Immature natural killer cell (primary cell): Measurements from ENCODE around the gene C13orf42. TPM values are rescaled to one million over a fixed set of nuclear protein-coding genes. Genes with fewer than 3 reads are reported as not detected.
"Not testable (repeated sequence)": the region's sequence is repeated elsewhere in the genome, so short reads cannot be mapped to it uniquely, and the experiment has no call there.

Experiments
- DNase-seq, 3 donors: peaks; one replicate each; pipeline ENCODE4 v3.0.0; 2022; ENCODE audit warnings: mixed read lengths in 1 of 3
- H3K27ac Mint-ChIP-seq, 6 donors: one replicate each; pipeline ENCODE4 v1.8.0; 2020; ENCODE audit warnings: mixed read lengths in 6 of 6, mild to moderate bottlenecking in 5 of 6, inconsistent platforms in 4 of 6, moderate library complexity in 3 of 6
- H3K27me3 Mint-ChIP-seq, 3 donors: one replicate each; pipeline ENCODE4 v1.8.0; 2020 to 2021; ENCODE audit warnings: low read depth in 3 of 3, mild to moderate bottlenecking in 3 of 3, mixed read lengths in 3 of 3, moderate library complexity in 3 of 3, inconsistent platforms in 1 of 3
- H3K36me3 Mint-ChIP-seq, 3 donors: one replicate each; pipeline ENCODE4 v1.8.0; 2020; ENCODE audit warnings: mixed read lengths in 3 of 3, inconsistent platforms in 2 of 3, mild to moderate bottlenecking in 2 of 3
- H3K4me1 Mint-ChIP-seq, 2 donors: one replicate each; pipeline ENCODE4 v1.8.0; 2020; ENCODE audit warnings: inconsistent platforms in 2 of 2, mild to moderate bottlenecking in 2 of 2, mixed read lengths in 2 of 2, moderate library complexity in 1 of 2
- H3K4me3 Mint-ChIP-seq, 5 donors: one replicate each; pipeline ENCODE4 v1.8.0; 2020; ENCODE audit warnings: mild to moderate bottlenecking in 5 of 5, mixed read lengths in 5 of 5, inconsistent platforms in 3 of 5, moderate library complexity in 3 of 5
- H3K9me3 Mint-ChIP-seq, 6 donors: one replicate each; pipeline ENCODE4 v1.8.0; 2020; ENCODE audit warnings: mild to moderate bottlenecking in 6 of 6, mixed read lengths in 6 of 6, inconsistent platforms in 4 of 6, moderate library complexity in 3 of 6
- polyA plus RNA-seq, 3 donors: library from polyadenylated mRNA; unstranded; fragments of 300-500 nt; fragmentation: Illumina TruSeq; gene quantifications; one replicate each; pipeline ENCODE4 v1.2.3, GENCODE V29; 2021

The C13orf42 gene
- polyA plus RNA-seq, 3 donors from 2014 or later: not detected

- no peak overlapping the region for H3K27ac Mint-ChIP-seq
- no peak overlapping the region for H3K4me3 Mint-ChIP-seq
- DNase-seq: no peak
- H3K36me3 Mint-ChIP-seq: no peaks in the 10 kb centered on the region
- peaks cover 6 to 11% (median 9%) of the 10 kb centered on the region in 3 donors for H3K27me3 Mint-ChIP-seq
- H3K4me1 Mint-ChIP-seq: no peaks in the 10 kb centered on the region
- H3K9me3 Mint-ChIP-seq: no peaks in the 10 kb centered on the region
Observed at GRCh38 chr13:51146667-51147066, 35.6 kb upstream of the C13orf42 start.

DNA sequence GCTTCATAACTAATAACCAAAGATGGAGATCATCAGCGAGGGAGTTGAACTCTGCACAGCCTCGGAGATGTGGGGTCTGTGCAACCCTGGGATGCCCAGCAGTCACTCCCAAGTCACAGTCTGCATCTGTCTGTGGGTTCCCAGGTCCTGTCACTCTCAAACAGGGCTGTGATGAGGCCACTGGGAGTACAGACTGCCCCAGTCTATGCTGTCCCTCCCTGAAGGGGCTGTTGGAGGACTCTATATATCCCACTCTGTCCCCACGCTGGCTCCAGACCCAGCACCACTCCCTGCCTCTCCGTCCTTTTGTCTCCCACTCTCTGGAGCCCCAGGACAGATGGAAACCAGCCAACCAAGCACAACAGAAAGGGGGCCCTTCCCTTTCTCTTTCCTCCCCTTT lies 26.2 kb upstream of the C13orf42 start:
- Mint-ChIP-seq H3K27me3 (peaks cover 0 to 6% (median 3%) of the 10 kb centered on the region in 3 donors), H3K27ac (no peak overlapping the region), H3K36me3 (peaks cover 0 to 3% (median 0%) of the 10 kb centered on the region in 3 donors), H3K9me3 (peaks cover 0 to 2% (median 0%) of the 10 kb centered on the region in 6 donors), H3K4me1 (no peaks in the 10 kb centered on the region), H3K4me3 (no peak overlapping the region)
- DNase-seq: no peak

DNA sequence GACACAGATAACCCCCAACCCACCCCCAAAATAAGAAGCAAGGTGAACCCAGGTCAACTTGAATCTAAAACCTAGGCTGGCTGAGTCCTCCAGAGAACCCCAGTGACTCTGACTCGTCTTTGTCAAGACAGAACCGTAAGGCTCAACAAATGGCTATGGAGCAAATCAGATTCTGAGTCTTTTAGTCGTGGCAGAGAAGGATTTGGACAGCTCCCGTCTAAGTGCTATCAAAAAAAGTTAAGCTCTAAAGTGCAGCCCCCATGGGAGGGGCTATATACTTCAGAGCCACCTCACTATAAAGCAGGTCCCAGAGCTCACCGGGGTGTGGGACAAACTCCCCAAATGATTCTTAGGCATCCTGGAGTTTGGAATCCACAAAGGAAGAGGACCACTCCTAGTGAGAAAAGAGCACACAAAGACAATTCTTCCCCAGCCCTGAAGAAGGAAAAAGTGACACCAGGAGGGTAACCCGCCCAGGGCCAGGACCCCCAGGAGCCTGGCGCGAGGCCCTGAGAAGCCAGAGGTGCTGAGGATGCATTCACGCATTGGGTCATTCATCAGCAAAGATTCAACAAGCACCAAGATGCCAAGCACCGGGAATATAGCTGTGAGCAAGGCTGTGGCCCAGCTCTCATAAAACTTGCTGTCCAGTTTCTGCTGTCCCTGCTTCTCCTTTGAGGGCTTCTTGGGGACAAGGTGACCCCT lies 25.4 kb upstream of the C13orf42 start:
- Mint-ChIP-seq H3K4me3 (no peak overlapping the region), H3K27me3 (peaks cover 0 to 6% (median 1%) of the 10 kb centered on the region in 3 donors), H3K36me3 (peaks cover 0 to 3% (median 0%) of the 10 kb centered on the region in 3 donors), H3K4me1 (no peaks in the 10 kb centered on the region), H3K27ac (no peak overlapping the region), H3K9me3 (peaks cover 0 to 2% (median 0%) of the 10 kb centered on the region in 6 donors)
- DNase-seq: no peak

GRCh38 chr13:51134763-51135365 lies 23.8 kb upstream of the C13orf42 start:
- Mint-ChIP-seq H3K36me3 (peaks cover 0 to 3% (median 0%) of the 10 kb centered on the region in 3 donors), H3K4me1 (no peaks in the 10 kb centered on the region), H3K27ac (no peak overlapping the region), H3K27me3 (peaks cover 0 to 6% (median 0%) of the 10 kb centered on the region in 3 donors), H3K4me3 (no peak overlapping the region), H3K9me3 (peaks cover 0 to 2% (median 0%) of the 10 kb centered on the region in 6 donors)
- no peak for DNase-seq

DNA sequence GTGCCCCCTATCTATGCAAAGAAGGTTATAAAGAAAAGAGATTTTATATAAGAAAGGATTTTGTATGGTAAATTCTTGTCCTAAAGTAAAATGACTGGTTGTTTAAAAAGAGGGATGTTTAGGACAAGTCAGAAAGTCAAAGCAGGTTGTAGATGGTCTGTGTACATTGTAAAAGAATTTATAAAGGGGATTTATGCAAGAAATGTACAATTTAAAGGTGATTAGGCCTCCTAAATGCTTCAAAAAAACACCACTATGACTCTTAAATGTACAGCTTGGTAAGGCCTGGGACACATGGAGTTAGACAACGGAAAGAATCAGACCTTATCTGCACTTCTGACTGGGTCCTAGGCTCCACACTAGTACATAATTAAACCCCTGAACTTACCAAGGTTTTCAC lies 19.3 kb upstream of the C13orf42 start:
- H3K36me3 Mint-ChIP-seq: no peaks in the 10 kb centered on the region
- no peaks in the 10 kb centered on the region for H3K4me1 Mint-ChIP-seq
- no peak overlapping the region for H3K4me3 Mint-ChIP-seq
- H3K27me3 Mint-ChIP-seq: no peaks in the 10 kb centered on the region
- H3K27ac Mint-ChIP-seq: no peak overlapping the region
- peaks cover 0 to 2% (median 0%) of the 10 kb centered on the region in 6 donors for H3K9me3 Mint-ChIP-seq
- no peak for DNase-seq

- H3K4me3 Mint-ChIP-seq: no peak overlapping the region
- no peaks in the 10 kb centered on the region for H3K36me3 Mint-ChIP-seq
- H3K27me3 Mint-ChIP-seq: peaks cover 2 to 3% (median 3%) of the 10 kb centered on the region in 3 donors
- H3K27ac Mint-ChIP-seq: no peak overlapping the region
- no peaks in the 10 kb centered on the region for H3K9me3 Mint-ChIP-seq
- no peaks in the 10 kb centered on the region for H3K4me1 Mint-ChIP-seq
- peak in 2 of 3 donors; percentile 14 to 25 for DNase-seq
Observed at GRCh38 chr13:51125495-51126226, 14.6 kb upstream of the C13orf42 start.

DNA sequence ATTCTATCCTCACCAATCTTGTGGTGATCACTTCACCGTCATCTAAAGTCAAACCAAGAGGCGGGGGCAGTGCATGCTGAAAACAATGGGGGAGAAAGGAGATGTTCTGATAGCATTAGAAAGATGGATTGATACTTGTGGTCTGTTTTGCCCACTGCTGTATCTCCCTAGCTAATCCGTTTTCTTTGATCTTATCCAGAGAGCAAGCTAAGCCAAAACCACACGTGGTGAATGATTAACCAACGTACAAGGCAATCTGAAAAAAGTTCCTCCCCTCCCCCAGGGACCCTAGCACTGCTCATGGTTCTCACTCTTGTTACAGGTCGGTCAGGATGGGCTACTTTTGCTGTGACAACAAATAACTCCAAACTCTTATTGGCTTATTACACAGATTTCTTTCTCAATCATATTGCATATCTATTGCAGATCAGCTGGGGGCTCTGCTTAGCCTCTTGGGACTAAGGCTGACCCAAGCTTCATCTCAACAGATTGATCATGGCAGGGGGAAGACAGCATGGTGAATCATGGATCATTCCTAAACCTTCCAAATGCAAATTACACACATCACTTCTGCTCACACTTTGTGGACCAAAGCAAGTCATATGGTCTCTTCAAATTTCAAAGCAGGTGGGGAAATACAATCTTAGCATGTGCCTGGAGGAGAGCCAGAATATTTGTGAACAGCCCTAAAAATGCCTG lies 11.9 kb upstream of the C13orf42 start:
- H3K27ac Mint-ChIP-seq: no peak overlapping the region
- DNase-seq: no peak

DNA sequence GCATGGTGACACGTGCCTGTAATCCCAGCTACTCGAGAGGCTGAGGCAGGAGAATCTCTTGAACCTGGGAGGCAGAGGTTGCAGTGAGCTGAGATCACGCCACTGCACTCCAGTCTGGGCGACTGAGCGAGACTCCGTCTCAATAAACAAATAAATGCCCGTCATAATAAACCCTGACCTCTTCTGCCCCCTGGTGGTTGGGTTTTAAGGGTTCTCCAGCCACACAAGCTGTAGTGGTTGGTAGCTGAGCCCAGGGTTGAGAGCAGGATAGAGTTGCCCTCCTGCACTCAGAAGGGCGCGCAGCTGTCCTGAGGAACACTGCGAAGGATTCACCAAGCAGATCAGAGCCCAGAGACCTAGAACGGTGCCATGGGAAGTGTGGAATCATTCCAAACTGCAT lies 9.8 kb upstream of the C13orf42 start:
- H3K27ac Mint-ChIP-seq, H3K36me3 Mint-ChIP-seq, H3K9me3 Mint-ChIP-seq, H3K4me3 Mint-ChIP-seq, H3K4me1 Mint-ChIP-seq: not testable (repeated sequence)
- H3K27me3 Mint-ChIP-seq: peaks cover 2 to 11% (median 3%) of the 10 kb centered on the region in 3 donors
- DNase-seq: peak in 1 of 3 donors; percentile 2

More for the DNA sequence above, 11.9 kb upstream of the C13orf42 start:
- Mint-ChIP-seq H3K4me1 (no peaks in the 10 kb centered on the region), H3K36me3 (no peaks in the 10 kb centered on the region), H3K27me3 (peaks cover 2 to 3% (median 3%) of the 10 kb centered on the region in 3 donors), H3K4me3 (no peak overlapping the region), H3K9me3 (no peaks in the 10 kb centered on the region)

DNA sequence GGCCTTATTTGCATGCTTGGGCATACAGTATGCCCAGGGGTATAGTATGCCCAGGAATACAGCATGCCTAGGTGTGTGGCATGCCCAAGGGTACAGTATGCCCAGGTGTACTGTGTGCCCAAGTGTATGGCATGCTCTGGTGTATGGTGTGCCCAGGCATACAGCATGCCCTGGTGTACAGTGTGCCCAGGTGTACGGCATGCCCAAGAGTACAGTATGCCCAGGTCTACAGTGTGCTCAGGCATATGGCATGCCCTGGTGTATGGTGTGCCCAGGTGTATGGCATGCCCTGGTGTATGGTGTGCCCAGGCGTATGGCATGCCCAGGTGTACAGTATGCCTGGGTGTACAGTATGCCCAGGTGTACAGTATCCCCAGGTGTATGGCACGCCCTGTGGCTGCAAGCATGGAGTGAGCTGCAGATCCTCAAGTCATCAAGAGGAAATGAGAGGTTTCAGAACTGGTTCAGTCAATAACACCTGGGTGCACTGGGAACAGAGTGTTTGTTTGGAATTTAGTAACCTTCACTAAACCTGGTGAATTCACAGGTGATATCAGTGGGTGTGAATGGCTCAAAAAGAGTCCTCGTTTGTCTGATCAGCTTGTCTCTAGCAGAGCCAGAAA lies 7.8 kb upstream of the C13orf42 start:
- no peaks in the 10 kb centered on the region for H3K36me3 Mint-ChIP-seq
- H3K27ac Mint-ChIP-seq: no peak overlapping the region
- H3K27me3 Mint-ChIP-seq: peaks cover 2 to 10% (median 2%) of the 10 kb centered on the region in 3 donors
- no peak overlapping the region for H3K4me3 Mint-ChIP-seq
- H3K4me1 Mint-ChIP-seq: no peaks in the 10 kb centered on the region
- DNase-seq: no peak
- H3K9me3 Mint-ChIP-seq: peaks cover 0 to 3% (median 0%) of the 10 kb centered on the region in 6 donors

- Mint-ChIP-seq H3K4me1 (no peaks in the 10 kb centered on the region), H3K27ac (no peak overlapping the region), H3K9me3 (peaks cover 0 to 3% (median 0%) of the 10 kb centered on the region in 6 donors), H3K27me3 (peaks cover 0 to 9% (median 3%) of the 10 kb centered on the region in 3 donors), H3K4me3 (no peak overlapping the region), H3K36me3 (no peaks in the 10 kb centered on the region)
- DNase-seq: no peak
Observed at GRCh38 chr13:51113969-51114368, 2.9 kb upstream of the C13orf42 start.

GRCh38 chr13:51113186-51113881 lies 2.3 kb upstream of the C13orf42 start:
- Mint-ChIP-seq H3K4me1 (no peaks in the 10 kb centered on the region), H3K27ac (no peak overlapping the region), H3K27me3 (peaks cover 0 to 9% (median 3%) of the 10 kb centered on the region in 3 donors), H3K4me3 (no peak overlapping the region), H3K9me3 (peaks cover 0 to 3% (median 0%) of the 10 kb centered on the region in 6 donors), H3K36me3 (no peaks in the 10 kb centered on the region)
- DNase-seq: no peak

- H3K4me1 Mint-ChIP-seq: no peaks in the 10 kb centered on the region
- DNase-seq: no peak
- no peaks in the 10 kb centered on the region for H3K36me3 Mint-ChIP-seq
- H3K9me3 Mint-ChIP-seq: peaks cover 0 to 2% (median 0%) of the 10 kb centered on the region in 6 donors
- H3K27me3 Mint-ChIP-seq: peaks cover 0 to 6% (median 3%) of the 10 kb centered on the region in 3 donors
- no peak overlapping the region for H3K27ac Mint-ChIP-seq
- no peak overlapping the region for H3K4me3 Mint-ChIP-seq
Observed at GRCh38 chr13:51112771-51113170, 1.7 kb upstream of the C13orf42 start.

- H3K9me3 Mint-ChIP-seq: peaks cover 0 to 2% (median 0%) of the 10 kb centered on the region in 6 donors
- H3K36me3 Mint-ChIP-seq: no peaks in the 10 kb centered on the region
- no peaks in the 10 kb centered on the region for H3K4me1 Mint-ChIP-seq
- no peak overlapping the region for H3K27ac Mint-ChIP-seq
- no peak for DNase-seq
- H3K27me3 Mint-ChIP-seq: peaks cover 0 to 3% (median 0%) of the 10 kb centered on the region in 3 donors
- no peak overlapping the region for H3K4me3 Mint-ChIP-seq
Observed at GRCh38 chr13:51111997-51112396, 923 bp upstream of the C13orf42 start.
